Endothelial cell (in vitro differentiated cells): ENCODE results near the gene TSC22D3. TPM values are rescaled to one million over a fixed set of nuclear protein-coding genes. Genes with fewer than 3 reads are reported as not detected.

ENCODE experiments used
- DNase-seq: peaks from one replicate; pipeline ENCODE4 v3.0.0; 2021; ENCODE audit warnings: low spot score
- H3K27ac Mint-ChIP-seq: one replicate; pipeline ENCODE4 v1.8.0; 2021; ENCODE audit warnings: mixed read lengths, inconsistent platforms; ENCODE audit not compliant: unreplicated experiment
- H3K27me3 Mint-ChIP-seq: one replicate; pipeline ENCODE4 v1.8.0; 2021; ENCODE audit warnings: mild to moderate bottlenecking, moderate library complexity, mixed read lengths, inconsistent platforms; ENCODE audit not compliant: unreplicated experiment
- H3K36me3 Mint-ChIP-seq: one replicate; pipeline ENCODE4 v1.8.0; 2021; ENCODE audit warnings: mild to moderate bottlenecking, low read depth, mixed read lengths, inconsistent platforms; ENCODE audit not compliant: unreplicated experiment
- H3K4me1 Mint-ChIP-seq: one replicate; pipeline ENCODE4 v1.8.0; 2021; ENCODE audit warnings: mild to moderate bottlenecking, mixed read lengths, inconsistent platforms; ENCODE audit not compliant: unreplicated experiment
- H3K4me3 Mint-ChIP-seq: one replicate; pipeline ENCODE4 v1.8.0; 2021; ENCODE audit warnings: mild to moderate bottlenecking, mixed read lengths, inconsistent platforms; ENCODE audit not compliant: unreplicated experiment
- H3K9me3 Mint-ChIP-seq: one replicate; pipeline ENCODE4 v1.8.0; 2021; ENCODE audit warnings: mixed read lengths, inconsistent platforms; ENCODE audit not compliant: unreplicated experiment
- total RNA-seq: library from RNA; stranded (reverse); fragmentation: NEBNext Ultra II Directional; extraction: Animal tissue kit (Norgen Biotek cat#: 25700); gene quantifications from one replicate; pipeline ENCODE4 v1.2.1, GENCODE V29; 2021; ENCODE audit not compliant: unreplicated experiment
- TF ChIP-seq, protein P1 (sequence below): fragments of 200-600 bp; sonication (generic); IDR thresholded peaks from one replicate; pipeline ENCODE4 v1.5.0; 2021; ENCODE audit warnings: antibody characterized with exemption; ENCODE audit not compliant: unreplicated experiment

The TSC22D3 gene
- total RNA-seq, 1 donor from 2014 or later = 68.7 TPM

DNA sequence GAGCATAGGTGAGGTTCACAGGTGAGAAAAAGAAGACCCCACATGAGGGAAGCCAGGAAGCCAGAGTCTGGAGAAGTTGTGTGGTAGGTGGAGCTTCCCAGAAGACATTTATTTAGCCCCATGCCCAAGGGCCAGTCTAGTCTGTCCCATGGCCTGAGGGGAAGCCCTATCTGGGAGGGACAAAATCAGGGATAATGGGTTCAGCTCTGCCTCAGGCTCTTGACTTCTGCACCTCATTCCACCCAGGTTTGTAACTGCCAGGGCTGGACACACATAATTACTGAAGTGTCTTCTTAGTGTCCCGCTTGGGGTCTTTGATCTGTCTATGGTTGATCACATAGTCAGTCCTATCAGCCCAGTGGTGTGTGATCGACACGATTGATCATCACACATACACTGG is 36.0 kb downstream of the TSC22D3 start:
- Mint-ChIP-seq H3K4me1 (no peaks in the 10 kb centered on the region), H3K27ac (no peak overlapping the region), H3K9me3 (no peaks in the 10 kb centered on the region), H3K36me3 (no peaks in the 10 kb centered on the region), H3K27me3 (peaks cover 2% of the 10 kb centered on the region), H3K4me3 (no peak overlapping the region)
- no peak for DNase-seq
- TF ChIP-seq, protein P1, sequence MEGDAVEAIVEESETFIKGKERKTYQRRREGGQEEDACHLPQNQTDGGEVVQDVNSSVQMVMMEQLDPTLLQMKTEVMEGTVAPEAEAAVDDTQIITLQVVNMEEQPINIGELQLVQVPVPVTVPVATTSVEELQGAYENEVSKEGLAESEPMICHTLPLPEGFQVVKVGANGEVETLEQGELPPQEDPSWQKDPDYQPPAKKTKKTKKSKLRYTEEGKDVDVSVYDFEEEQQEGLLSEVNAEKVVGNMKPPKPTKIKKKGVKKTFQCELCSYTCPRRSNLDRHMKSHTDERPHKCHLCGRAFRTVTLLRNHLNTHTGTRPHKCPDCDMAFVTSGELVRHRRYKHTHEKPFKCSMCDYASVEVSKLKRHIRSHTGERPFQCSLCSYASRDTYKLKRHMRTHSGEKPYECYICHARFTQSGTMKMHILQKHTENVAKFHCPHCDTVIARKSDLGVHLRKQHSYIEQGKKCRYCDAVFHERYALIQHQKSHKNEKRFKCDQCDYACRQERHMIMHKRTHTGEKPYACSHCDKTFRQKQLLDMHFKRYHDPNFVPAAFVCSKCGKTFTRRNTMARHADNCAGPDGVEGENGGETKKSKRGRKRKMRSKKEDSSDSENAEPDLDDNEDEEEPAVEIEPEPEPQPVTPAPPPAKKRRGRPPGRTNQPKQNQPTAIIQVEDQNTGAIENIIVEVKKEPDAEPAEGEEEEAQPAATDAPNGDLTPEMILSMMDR = no peak

DNA sequence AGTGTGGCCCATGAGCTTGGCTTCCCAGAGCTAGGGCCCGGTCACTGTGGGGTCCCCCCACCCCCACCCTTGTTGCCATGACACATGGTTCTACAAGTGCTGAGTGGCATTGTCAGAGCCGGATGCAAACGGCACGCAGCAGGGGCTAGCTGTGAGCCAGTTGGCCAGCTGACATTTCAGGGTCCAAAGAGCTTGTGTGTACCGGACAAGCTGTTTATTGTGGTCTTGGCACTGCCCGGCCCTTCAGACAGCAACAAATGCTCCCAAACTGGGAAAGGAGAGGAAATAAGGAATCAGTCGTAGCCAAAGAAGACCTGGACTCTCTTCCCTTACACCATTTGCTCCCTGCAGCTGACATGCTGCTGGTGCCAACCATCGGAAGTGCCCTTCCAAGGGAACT is 36.8 kb downstream of the TSC22D3 start:
- TF ChIP-seq, protein P1 = no peak
- Mint-ChIP-seq H3K4me3 (no peak overlapping the region), H3K27ac (no peak overlapping the region), H3K27me3 (peaks cover 2% of the 10 kb centered on the region), H3K36me3 (no peaks in the 10 kb centered on the region), H3K4me1 (no peaks in the 10 kb centered on the region), H3K9me3 (no peaks in the 10 kb centered on the region)
- no peak for DNase-seq

DNA sequence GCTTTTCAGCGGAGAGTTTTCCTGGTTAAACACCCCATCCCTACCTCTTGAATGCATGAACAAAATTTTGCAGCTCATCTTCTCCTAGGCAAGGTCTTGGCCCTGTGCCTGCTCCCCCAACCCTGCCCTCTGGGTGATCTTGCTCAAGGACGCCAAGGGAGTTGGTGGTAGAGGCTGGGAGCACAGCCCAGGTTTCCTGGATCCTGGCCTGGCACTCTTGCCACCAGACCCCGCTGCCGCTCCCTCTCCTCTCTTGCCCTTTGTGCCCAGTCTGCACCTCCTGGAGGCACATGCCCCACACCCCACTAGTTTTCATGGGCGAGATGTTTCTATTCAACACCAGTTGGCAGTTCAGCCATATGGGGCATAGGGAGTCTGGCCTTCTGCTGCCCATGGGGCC is 37.3 kb downstream of the TSC22D3 start:
- H3K27me3 Mint-ChIP-seq = peaks cover 2% of the 10 kb centered on the region
- no peak for DNase-seq
- TF ChIP-seq, protein P1 = no peak
- no peaks in the 10 kb centered on the region for H3K4me1 Mint-ChIP-seq
- no peaks in the 10 kb centered on the region for H3K36me3 Mint-ChIP-seq
- no peaks in the 10 kb centered on the region for H3K9me3 Mint-ChIP-seq
- no peak overlapping the region for H3K27ac Mint-ChIP-seq
- no peak overlapping the region for H3K4me3 Mint-ChIP-seq

DNA sequence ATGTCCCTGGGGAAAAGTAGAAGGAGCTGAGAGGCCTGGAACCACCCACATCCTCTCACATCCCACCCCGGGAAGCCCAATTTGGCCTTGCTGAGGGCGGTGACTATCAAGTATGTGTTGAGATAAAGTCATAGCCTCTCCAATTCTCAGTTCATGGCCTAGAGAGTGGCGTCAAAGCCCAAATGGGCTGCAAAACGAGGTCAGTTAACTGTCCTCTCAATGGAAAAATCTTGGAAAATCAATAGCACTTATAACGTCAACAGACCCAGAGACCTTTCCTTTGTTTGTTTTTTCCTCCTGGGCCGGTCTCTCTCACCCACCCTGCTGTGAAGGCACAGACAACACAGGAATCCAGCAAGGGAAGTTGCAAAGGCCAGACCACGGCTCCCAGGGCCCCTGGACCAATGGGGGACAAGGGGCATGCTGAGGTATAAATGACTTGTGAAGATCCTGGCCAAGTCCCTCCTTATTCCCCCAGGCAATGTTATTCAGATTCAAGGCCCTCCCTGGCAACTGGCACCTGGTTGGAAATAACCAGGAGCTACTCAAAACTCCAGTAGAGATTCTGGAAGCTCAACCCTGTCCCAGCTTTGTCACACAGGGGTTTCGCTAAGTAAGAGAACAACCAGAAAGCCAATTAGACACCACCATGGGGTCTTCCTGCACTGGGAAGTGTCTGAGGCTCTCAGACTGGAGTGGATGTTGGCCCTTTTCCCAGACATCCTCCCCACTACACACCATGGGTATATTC is 38.6 kb downstream of the TSC22D3 start:
- H3K9me3 Mint-ChIP-seq = no peaks in the 10 kb centered on the region
- H3K36me3 Mint-ChIP-seq = no peaks in the 10 kb centered on the region
- H3K4me1 Mint-ChIP-seq = peaks cover 4% of the 10 kb centered on the region
- H3K4me3 Mint-ChIP-seq = no peak overlapping the region
- H3K27ac Mint-ChIP-seq = no peak overlapping the region
- TF ChIP-seq, protein P1 = no peak
- DNase-seq = no peak
- H3K27me3 Mint-ChIP-seq = peaks cover 1% of the 10 kb centered on the region

DNA sequence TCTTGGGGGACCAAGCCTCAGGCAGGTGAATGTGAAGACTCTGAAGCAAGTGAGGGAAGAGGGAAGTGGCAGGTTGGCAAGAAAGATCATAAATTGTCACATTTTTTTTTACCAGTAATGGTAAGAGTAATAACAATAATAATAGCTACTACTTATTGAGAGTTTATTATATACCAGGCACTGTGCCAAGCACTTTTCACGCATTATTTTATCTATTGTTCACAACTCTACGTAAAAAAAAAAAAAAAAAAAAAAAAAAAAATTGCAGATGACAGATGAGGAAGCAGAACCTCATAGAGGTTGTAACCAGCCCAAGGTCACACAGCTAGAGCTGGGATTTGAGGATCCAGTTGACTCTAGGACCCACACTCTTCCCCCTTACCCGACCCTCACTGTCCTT is 40.9 kb downstream of the TSC22D3 start:
- no peaks in the 10 kb centered on the region for H3K9me3 Mint-ChIP-seq
- no peaks in the 10 kb centered on the region for H3K36me3 Mint-ChIP-seq
- TF ChIP-seq, protein P1 = no peak
- H3K4me1 Mint-ChIP-seq = peaks cover 4% of the 10 kb centered on the region
- DNase-seq = no peak
- H3K4me3 Mint-ChIP-seq = no peak overlapping the region
- H3K27ac Mint-ChIP-seq = no peak overlapping the region
- H3K27me3 Mint-ChIP-seq = peaks cover 1% of the 10 kb centered on the region
